Cardiac muscle cell (in vitro differentiated cells and primary cell): ENCODE measurements around the gene SOX13. TPM values are rescaled to one million over a fixed set of nuclear protein-coding genes. Genes with fewer than 3 reads are reported as not detected.
"Not testable (repeated sequence)": the region's sequence is repeated elsewhere in the genome, so short reads cannot be mapped to it uniquely, and the experiment has no call there.

Source experiments
- DNase-seq, 2 donors: peaks; one replicate each; pipeline versions ENCODE4 v3.0.0 to v3.0.0-alpha.2; 2010 to 2017; ENCODE audit warnings: low read depth in 1 of 2, low spot score in 1 of 2
- H3K27ac ChIP-seq: fragments of 200-600 bp; sonication (generic); 2 replicates; pipeline ENCODE4 v1.5.1; 2016
- H3K27me3 ChIP-seq: fragments of 200-600 bp; sonication (generic); 2 replicates; pipeline ENCODE4 v1.6.0; 2016; ENCODE audit warnings: control low read depth
- H3K36me3 ChIP-seq: fragments of 200-600 bp; sonication (generic); 2 replicates; pipeline ENCODE4 v1.5.1; 2016; ENCODE audit warnings: control low read depth
- H3K4me1 ChIP-seq: fragments of 200-600 bp; sonication (generic); 2 replicates; pipeline ENCODE4 v1.8.1; 2017; ENCODE audit warnings: low read depth, mild to moderate bottlenecking, mixed run types
- H3K4me3 ChIP-seq: fragments of 200-600 bp; sonication (generic); 2 replicates; pipeline ENCODE4 v1.5.1; 2016; ENCODE audit warnings: mild to moderate bottlenecking
- H3K9me3 ChIP-seq: fragments of 200-600 bp; sonication (generic); 2 replicates; pipeline ENCODE4 v1.5.1; 2017; ENCODE audit warnings: low read depth, mild to moderate bottlenecking, control low read depth
- polyA plus RNA-seq: library from polyadenylated mRNA; unstranded; fragments of >200 nt; fragmentation: Nextera tagmentation; extraction: Ambion mirVana; gene quantifications from 2 replicates; pipeline ENCODE4 v1.2.1, GENCODE V29; 2016
- total RNA-seq: library from RNA; depleted of rRNA; stranded (reverse); fragments of >200 nt; gene quantifications from 2 replicates; pipeline ENCODE4 v1.2.3, GENCODE V29; 2016
- TF ChIP-seq, protein P1 (sequence below): IDR thresholded peaks from 2 replicates; pipeline ENCODE4 v1.5.1; 2012; ENCODE audit warnings: low read depth, mild to moderate bottlenecking, low read length

SOX13 gene
- total and polyA plus RNA-seq, 2 experiments from 2014 or later, result 34.8 to 39.7 TPM

- peaks cover 18% of the 10 kb centered on the region for H3K4me1 ChIP-seq
- H3K36me3 ChIP-seq, result no peaks in the 10 kb centered on the region
- H3K27me3 ChIP-seq, result no peaks in the 10 kb centered on the region
- H3K9me3 ChIP-seq, result no peaks in the 10 kb centered on the region
- no peak overlapping the region for H3K4me3 ChIP-seq
- no peak overlapping the region for H3K27ac ChIP-seq
- TF ChIP-seq, protein P1, sequence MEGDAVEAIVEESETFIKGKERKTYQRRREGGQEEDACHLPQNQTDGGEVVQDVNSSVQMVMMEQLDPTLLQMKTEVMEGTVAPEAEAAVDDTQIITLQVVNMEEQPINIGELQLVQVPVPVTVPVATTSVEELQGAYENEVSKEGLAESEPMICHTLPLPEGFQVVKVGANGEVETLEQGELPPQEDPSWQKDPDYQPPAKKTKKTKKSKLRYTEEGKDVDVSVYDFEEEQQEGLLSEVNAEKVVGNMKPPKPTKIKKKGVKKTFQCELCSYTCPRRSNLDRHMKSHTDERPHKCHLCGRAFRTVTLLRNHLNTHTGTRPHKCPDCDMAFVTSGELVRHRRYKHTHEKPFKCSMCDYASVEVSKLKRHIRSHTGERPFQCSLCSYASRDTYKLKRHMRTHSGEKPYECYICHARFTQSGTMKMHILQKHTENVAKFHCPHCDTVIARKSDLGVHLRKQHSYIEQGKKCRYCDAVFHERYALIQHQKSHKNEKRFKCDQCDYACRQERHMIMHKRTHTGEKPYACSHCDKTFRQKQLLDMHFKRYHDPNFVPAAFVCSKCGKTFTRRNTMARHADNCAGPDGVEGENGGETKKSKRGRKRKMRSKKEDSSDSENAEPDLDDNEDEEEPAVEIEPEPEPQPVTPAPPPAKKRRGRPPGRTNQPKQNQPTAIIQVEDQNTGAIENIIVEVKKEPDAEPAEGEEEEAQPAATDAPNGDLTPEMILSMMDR, result no peak
- no peak for DNase-seq
Measured at GRCh38 chr1:204098683-204099082, 25.8 kb downstream of the SOX13 start.

DNA sequence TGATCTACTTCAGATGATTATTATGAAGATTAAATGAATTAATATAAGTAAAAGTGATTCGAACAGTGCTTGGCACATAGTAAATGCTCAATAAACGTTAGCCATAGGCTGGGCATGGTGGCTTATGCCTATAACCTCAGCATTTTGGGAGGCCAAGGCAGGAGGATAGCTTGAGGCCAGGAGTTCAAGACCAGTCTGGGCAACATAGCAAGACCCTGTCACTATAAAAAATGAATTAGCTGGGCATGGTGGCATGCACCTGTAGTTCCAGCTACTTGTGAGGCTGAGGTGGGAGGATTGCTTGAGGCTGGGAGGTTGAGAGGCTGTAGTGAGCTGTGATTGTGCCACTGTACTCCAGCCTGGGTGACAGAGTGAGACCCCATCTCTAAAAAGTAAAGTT is 26.8 kb downstream of the SOX13 start:
- not testable (repeated sequence) for DNase-seq, H3K9me3 ChIP-seq, H3K4me3 ChIP-seq, H3K27me3 ChIP-seq, H3K4me1 ChIP-seq, H3K36me3 ChIP-seq, H3K27ac ChIP-seq

- no peak for DNase-seq
Measured at GRCh38 chr1:204102029-204102611, 29.2 kb downstream of the SOX13 start.

DNA sequence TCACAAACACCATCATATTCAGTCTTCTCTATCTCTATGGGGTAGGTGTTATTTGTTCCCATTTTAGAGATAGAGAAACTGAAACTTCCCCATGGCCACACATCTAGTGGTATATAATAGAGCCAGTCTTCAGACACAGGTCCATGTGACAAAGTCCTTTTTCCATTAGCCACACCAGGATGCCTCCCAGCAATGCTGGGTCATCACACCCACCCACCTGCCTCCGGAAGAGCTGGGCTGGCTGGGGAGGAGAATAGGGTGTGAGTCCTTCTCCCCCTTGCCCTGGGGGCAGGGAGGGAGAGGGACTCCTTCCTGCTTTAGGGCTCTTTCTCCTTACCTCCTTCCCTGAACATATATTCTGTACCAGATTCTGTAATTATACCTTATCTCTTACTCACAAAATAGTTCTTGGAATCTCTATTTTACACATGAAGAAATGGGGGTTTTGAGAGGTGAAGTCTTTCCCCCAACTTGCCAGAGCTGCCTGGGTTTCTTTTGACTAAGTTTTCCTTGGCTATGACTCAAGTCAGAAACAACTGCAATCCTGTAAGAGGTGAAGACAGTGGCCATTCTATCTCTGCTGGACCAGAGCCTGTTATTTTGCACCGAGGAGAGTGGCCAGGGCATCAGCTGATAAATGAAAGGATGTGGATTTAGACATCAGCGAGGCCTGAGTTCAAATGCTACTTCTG is 30.0 kb downstream of the SOX13 start:
- no peaks in the 10 kb centered on the region for H3K27me3 ChIP-seq
- no peaks in the 10 kb centered on the region for H3K36me3 ChIP-seq
- no peak overlapping the region for H3K27ac ChIP-seq
- no peak overlapping the region for H3K4me3 ChIP-seq
- no peaks in the 10 kb centered on the region for H3K4me1 ChIP-seq
- peak in 1 of 2 donors; percentile 52 for DNase-seq
- H3K9me3 ChIP-seq, result no peaks in the 10 kb centered on the region
- TF ChIP-seq, protein P1, result no peak

More at GRCh38 chr1:204102029-204102611, 29.2 kb downstream of the SOX13 start:
- H3K4me3 ChIP-seq, result no peak overlapping the region
- no peaks in the 10 kb centered on the region for H3K4me1 ChIP-seq
- H3K9me3 ChIP-seq, result no peaks in the 10 kb centered on the region
- no peaks in the 10 kb centered on the region for H3K36me3 ChIP-seq
- TF ChIP-seq, protein P1, result no peak
- no peak overlapping the region for H3K27ac ChIP-seq
- H3K27me3 ChIP-seq, result no peaks in the 10 kb centered on the region

GRCh38 chr1:204103431-204103741 is 30.5 kb downstream of the SOX13 start:
- H3K36me3 ChIP-seq, result no peaks in the 10 kb centered on the region
- H3K4me3 ChIP-seq, result no peak overlapping the region
- DNase-seq, result no peak
- TF ChIP-seq, protein P1, result no peak
- H3K4me1 ChIP-seq, result no peaks in the 10 kb centered on the region
- H3K27me3 ChIP-seq, result no peaks in the 10 kb centered on the region
- no peaks in the 10 kb centered on the region for H3K9me3 ChIP-seq
- H3K27ac ChIP-seq, result no peak overlapping the region

DNA sequence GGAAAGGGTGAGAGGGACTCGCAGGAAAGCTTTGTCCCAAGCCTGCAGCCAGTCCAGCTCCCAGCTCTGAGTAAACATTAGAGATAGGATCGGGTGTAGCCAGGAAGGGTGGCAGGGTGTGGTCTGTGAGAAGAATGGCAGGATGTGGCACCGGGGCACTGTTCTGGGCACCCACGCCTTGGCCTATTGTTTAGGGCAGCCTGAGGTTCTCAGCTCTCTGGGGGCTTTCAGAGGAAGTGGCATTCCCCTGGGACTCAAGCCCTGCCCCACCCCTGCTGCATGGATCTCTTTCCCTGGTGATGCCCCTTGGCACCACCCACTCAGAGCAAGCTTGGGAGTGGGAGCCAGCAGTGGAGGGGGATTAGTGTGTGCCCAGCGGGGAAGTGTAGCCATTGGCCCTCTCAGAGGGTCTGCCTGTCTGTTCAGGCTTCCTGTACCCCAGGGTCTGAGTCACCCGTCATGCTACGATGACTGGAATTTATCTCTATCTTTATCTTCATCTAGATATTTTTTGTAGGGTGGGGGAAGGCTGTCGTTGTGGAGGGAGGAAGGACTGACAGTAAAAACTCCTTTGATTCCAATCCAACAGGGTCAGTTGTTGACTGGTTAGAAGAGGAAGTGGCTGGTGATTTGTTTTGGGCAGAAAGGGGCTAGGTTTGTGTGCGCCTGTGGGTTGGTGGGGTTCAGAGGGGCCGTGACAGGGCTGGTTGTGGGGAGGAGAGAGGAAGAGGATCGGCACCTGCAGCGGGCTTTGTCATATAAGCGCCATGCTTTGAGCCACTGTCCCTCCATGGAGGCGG is 31.6 kb downstream of the SOX13 start:
- Histone ChIP-seq H3K4me1 (no peaks in the 10 kb centered on the region), H3K27ac (peak overlapping the region; percentile 6), H3K4me3 (no peak overlapping the region), H3K9me3 (no peaks in the 10 kb centered on the region), H3K36me3 (no peaks in the 10 kb centered on the region), H3K27me3 (no peaks in the 10 kb centered on the region)
- no peak for DNase-seq
- TF ChIP-seq, protein P1, result no peak
